Upper lobe of left lung (tissue), 4 donors: ENCODE results near the gene ATP6V1G3.

Experiments used
- POLR2A ChIP-seq, 4 donors: fragments of 450-650 bp; IDR thresholded peaks; one replicate each; pipeline ENCODE4 v1.5.1; 2016 to 2017; ENCODE audit warnings: antibody characterized with exemption in 4 of 4, mild to moderate bottlenecking in 2 of 4
- POLR2AphosphoS5 ChIP-seq, 2 donors: sonication (generic); formaldehyde crosslinking; IDR thresholded peaks; one replicate each; pipeline ENCODE4 v1.5.1; 2017; ENCODE audit warnings: antibody characterized with exemption in 2 of 2
- TF ChIP-seq, protein P1 (sequence below), 6 experiments: fragments of 450-650 bp in 4 of 6; fragments of 200-600 bp in 2 of 6; sonication (generic) in 2 of 6; IDR thresholded peaks; one replicate each; pipeline ENCODE4 v1.5.1; 2016 to 2019; ENCODE audit warnings: antibody characterized with exemption in 6 of 6

- TF ChIP-seq, protein P1, sequence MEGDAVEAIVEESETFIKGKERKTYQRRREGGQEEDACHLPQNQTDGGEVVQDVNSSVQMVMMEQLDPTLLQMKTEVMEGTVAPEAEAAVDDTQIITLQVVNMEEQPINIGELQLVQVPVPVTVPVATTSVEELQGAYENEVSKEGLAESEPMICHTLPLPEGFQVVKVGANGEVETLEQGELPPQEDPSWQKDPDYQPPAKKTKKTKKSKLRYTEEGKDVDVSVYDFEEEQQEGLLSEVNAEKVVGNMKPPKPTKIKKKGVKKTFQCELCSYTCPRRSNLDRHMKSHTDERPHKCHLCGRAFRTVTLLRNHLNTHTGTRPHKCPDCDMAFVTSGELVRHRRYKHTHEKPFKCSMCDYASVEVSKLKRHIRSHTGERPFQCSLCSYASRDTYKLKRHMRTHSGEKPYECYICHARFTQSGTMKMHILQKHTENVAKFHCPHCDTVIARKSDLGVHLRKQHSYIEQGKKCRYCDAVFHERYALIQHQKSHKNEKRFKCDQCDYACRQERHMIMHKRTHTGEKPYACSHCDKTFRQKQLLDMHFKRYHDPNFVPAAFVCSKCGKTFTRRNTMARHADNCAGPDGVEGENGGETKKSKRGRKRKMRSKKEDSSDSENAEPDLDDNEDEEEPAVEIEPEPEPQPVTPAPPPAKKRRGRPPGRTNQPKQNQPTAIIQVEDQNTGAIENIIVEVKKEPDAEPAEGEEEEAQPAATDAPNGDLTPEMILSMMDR (IDR thresholded peaks at IDR 0.05): no peak
- TF ChIP-seq POLR2A (IDR thresholded peaks at IDR 0.05) (no peak), POLR2AphosphoS5 (IDR thresholded peaks at IDR 0.05) (no peak)
Measured at GRCh38 chr1:198491028-198491427, 49.5 kb downstream of the ATP6V1G3 start.
